GM18511 (cell line): ENCODE results near the gene PPP1R12A.

Experiments used
- ATAC-seq: cut with Tn5 transposase; IDR thresholded peaks from one replicate; pipeline ENCODE4 v1.9.1; 2021; ENCODE audit warnings: mild to moderate bottlenecking, moderate library complexity; ENCODE audit not compliant: unreplicated experiment

Gene PPP1R12A

DNA sequence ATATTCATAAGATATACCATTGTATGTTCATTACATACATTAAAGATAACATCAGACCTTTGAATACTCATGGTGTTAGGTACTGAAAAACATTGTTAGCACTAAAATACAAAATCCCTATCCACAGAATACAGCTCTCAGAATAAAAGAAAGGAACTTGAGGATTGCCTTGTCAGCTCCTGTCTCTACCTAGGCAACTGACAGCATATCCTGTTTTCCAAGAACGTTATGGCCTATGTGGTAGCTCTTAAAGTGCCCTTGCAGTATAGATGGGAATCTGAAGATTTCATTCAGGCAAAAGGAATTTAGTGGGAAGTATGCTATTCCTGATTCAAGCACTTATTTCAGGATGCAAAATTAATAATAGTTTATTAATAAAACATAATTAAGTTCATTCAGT is 1.8 kb upstream of the PPP1R12A start:
- ATAC-seq = no peak

DNA sequence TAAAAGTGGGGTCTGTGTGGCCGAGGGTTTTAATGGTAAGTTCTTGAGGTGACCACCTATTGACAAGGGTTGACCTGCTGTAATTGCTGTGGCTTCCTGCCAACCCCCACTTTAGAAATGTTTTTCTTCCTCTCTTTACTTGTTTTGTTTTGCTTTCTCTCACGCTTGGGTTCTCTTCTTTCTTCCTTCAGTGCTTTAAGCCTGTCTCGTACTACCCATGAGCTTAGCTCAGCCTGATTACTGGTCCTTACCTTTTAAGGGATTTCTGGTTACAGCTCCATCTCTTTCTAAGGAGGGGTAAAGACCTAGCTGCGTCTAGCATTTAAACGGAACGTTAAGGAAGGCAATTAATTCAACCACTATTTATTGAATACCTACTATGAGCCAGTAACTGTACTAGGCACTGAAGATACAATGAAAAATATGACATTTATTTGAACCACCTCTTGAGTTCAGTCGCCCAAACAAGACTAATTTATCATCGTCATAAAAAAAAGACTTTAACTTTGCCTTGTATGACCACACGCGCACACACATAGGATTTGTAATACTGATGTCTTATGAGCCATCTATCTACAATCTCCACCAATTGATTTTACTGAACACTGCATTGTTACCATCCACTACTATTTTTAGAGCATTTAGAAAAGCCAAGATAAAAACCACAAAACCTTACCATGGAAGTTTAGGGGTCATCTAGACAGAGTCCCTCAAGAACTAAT is 888 bp upstream of the PPP1R12A start:
- peak; percentile 26 for ATAC-seq

DNA sequence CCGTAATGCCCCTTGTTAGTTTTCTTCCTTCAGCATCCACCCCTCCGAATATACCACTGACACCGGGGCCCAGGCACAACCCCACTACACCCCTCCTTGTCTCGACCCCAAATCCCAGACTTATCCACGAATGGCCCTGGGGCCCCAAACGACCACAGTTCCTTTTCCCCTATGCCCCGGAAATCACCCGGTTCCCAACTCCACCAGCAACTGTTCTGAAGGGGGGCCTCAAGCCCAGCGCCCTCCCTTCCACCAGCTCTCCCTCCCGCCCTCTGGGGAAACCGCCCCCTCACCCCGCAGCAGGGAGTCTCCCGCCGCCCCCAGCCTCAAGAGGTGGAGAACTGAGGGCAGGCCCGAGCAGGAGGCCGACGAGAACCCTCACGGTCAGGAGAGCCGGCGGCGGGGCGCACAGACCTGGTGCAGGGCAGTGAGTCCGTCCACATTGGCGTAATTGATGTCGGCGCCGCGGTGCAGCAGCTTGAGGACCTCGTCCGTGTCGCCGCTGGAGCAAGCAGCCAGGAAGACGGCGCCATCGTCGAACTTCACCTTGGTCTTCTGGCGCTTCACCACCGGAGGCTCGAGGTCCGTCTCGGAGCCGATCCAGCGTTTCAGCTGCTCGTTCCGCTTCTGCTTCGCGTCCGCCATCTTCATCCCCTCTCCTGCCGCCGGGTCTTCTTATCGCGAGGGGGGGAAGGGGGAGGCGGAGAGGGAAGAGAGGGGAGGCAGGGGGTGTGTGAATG is 446 bp downstream of the PPP1R12A start:
- ATAC-seq = peak; percentile 28

DNA sequence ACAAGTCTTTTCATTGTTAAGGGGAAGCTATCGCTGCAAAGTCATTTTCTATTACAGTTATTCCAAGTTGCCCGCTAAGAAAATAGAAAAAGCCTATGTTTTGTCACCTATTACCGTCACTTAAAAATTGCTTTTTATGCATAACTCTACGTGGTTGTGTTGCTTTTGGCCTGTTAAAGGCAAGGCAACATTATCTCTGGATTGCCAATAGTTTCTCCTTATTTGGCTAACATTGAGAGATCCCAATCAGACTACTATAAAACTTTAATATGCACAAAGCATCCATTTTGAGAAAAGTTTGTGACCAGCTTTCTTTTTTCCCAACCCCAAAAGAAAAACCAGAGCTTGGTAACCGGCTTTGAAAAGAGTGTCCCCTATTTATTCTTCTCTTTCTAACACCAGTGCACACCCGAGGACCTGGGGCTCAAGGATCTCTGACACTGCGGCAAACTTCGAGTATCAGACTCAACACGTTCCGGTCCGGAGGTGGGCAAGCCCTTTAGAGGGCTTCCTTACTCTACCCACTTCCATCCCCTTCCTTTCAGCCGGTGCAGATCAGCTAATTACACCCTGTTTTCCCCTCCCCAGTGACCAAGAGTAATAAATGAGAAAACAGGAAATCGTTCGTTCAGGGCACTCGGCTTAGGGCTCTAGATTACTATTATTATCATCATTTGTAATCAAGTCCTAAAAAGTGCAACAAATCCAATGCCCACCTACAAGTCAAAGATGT is 1.2 kb downstream of the PPP1R12A start:
- peak; percentile 6 for ATAC-seq

DNA sequence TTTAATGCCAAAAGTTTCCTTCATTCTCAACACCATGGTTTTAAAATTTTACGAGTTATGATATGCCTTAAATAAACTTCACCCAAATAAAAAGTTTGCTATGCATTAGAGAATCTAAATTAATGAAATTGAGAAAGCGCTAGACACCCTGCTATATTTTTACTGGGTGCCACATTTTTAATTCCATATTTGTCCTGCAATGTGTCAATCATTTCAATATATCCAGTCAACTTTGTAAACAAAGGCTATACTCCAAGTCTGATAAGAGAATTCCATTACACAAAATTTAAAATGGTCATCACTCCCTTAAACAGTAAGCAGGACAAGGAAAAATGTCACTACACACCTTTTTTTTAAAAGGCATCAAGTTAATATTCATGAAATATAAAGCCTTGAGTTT is 1.9 kb downstream of the PPP1R12A start:
- no peak for ATAC-seq

DNA sequence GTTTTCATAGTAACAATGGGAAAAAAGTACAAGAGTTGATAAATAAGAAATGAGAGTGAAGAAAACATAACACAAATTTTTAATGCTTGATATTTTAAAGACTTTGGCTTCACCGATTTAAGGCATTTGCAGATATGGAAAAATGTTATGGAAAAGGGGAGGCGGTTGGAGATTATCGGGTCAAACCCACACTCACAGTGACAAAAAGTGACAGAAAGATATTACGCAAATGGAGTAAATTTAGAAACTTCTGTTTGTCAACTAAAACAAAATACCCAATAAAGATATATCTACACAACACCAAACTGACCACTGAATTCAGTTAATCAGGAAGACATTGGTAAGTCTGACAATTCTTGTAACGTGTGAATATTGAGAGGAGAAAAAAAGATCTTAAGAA is 2.5 kb downstream of the PPP1R12A start:
- no peak for ATAC-seq

DNA sequence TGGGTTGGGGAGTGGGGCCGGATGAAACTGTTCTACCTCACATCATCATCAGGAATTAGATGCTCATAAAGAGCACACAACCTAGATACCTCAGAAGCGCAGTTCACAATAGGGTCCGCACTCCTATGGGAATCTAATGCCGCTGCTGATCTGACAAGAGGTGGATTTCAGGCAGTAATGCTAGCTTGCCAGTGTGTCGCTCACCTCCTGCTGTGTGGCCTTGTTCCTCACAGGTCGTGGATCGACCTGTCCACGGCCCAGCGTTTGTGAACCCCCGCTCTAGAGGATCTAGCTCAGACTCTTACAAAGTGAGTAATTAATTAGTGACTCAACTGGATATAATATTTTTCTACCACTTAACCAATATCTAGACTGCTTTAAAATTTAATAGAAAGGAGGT is 5.8 kb downstream of the PPP1R12A start:
- no peak for ATAC-seq

DNA sequence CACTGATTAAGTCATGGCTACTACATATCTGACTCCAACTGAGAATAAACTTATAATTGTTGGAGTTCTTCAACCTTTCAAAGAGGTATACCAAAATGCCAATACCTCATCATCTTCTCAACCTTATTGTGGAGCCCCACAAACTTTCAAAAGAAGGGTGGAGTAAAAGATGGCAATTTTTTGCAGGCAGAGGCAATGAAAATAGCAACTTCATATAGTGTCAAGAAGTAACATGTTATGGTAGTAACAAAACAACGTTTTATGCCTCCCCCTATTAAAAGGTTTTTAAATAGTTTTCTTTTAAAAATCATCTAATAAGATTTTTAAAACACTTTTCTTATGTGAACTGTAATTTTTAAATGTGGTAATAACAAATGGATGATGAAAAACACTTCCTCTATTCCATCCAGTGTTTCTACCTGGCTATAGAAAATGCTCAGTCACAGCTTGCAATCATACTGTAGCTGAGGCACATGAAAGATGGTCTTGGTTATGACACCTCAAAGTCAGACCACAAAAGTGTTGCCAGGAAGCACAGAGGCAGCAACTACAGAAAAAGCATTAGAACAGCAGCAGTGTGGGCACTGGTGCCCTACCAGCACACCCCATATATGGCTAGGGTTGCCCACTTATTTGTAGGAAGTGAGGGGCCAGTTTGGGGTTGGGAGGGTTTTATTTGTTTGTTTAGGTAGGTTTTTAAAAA is 7.0 kb downstream of the PPP1R12A start:
- peak; percentile 98 for ATAC-seq

DNA sequence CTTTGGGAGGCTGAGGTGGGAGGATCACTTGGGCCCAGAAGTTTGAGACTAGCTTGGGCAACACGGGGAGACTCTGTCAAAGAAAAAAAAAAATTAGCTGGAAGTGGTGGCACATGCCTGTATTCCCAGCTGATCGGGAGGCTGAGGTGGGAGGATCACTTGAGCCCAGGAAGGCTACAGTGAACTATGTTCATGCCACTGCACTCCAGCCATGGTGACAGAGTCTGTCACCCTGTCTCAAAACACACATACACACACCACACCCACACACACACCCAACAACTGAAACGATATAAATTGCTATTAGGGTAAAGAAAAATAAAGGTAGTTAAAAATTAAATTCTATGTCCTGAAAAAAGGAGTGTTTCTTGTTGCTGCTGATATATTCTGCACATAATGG is 7.9 kb downstream of the PPP1R12A start:
- no peak for ATAC-seq

DNA sequence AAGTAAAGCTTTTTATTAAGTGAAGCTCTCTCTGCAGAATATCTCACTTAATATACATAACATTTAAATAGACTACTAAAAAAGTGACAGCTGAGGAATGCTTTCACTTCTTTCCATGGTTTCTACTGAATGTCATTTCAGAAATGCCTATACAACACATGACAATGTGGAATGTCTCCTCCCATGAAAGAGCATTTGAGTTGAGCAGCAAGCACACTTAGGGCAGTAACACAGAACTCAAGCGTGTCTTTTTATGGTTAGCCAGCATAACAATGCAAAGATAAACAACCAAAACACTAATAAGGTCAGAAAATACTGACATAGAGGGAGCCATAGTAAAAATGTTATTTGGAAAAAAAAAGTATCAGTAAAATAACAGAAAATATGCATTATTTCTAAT is 9.4 kb downstream of the PPP1R12A start:
- ATAC-seq = no peak

DNA sequence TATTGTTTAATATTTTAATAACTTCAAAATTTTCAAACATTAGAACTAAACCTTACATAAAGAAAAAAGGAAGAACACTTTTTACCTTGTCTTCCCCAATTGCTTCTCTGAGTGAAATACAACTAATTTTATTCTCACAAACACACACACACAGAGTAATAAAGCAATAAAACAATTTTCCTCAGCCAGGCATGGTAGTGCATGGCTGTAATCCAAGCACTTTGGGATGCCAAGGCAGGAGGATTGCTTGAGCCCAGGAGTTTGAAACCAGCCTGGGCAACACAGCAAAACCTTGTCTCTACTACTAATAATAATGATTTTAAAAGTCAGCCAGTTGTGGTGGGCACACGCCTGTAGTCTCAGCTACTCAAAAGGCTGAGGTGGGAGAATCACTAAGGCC is 13.1 kb downstream of the PPP1R12A start:
- no peak for ATAC-seq

DNA sequence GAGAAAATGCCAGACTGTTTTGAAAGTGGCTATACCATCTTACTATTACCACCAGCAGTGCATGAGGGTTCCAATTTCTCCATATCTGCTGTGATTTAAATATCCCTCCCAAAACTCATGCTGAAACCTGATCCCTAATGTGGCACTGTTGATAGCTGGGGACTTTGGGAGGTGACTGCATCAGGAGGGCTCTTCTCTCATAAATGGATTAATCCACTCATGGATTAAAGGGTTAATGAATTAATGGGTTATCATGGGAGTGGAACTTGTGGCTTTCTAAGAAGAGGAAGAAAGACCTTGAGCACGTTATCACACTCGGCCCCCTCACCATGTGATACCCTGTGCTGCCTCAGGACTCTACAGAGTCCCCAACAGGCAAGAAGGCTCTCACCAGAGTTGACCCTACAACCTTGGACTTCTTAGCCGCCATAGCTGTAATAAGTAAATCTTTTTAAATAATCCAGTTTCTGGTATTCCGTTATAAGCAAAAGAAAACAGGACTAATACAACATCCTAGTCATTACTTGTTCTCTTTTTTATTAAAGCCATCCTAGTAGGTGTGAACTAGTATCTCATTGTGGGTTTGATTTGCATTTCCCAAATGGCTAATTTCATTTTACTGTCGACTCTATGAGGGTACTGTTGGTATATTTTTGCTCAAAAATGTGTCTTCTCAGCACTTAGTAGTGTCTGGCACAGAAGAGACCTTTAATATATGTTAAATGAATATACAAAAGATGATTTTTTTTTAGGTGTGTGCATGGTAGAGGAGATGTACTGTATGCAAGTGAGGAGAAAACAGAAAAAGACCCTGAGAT is 14.3 kb downstream of the PPP1R12A start:
- peak; percentile 53 for ATAC-seq

DNA sequence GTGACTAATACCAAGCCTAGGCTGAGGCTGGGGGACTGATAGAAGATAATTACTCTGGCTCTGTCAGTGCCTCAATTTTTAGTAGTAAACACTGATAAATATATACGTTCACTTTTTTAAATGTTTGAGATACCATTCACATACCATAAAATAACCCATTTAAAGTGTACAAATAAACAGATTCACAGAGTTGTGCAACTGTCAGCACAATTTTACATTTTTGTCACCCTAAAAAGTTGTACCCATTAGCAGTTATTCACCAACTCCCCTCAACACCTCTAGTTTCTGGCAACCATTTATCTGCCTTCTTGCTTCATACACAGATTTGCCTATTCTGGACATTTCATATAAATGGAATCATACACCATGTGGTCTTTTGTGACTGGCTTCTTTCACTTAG is 15.1 kb downstream of the PPP1R12A start:
- ATAC-seq = no peak

DNA sequence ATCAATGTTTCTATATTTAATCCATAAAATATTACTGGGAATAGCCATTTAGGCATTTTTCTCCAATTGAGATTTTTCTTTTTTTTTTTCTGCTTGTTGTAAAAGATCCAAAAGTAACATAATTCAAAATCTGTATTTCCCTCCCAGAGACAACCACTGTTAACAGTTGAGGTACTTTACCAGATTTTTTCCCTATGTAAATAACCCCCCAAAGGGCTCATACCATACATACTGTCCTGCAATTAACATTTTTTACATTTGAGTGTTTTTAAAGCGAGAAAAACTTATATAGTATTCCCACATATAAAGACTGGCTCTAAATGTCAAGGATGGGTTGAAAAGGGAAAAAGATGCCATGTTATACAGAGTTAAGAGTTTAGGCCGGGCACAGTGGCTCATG is 18.1 kb downstream of the PPP1R12A start:
- ATAC-seq = no peak

DNA sequence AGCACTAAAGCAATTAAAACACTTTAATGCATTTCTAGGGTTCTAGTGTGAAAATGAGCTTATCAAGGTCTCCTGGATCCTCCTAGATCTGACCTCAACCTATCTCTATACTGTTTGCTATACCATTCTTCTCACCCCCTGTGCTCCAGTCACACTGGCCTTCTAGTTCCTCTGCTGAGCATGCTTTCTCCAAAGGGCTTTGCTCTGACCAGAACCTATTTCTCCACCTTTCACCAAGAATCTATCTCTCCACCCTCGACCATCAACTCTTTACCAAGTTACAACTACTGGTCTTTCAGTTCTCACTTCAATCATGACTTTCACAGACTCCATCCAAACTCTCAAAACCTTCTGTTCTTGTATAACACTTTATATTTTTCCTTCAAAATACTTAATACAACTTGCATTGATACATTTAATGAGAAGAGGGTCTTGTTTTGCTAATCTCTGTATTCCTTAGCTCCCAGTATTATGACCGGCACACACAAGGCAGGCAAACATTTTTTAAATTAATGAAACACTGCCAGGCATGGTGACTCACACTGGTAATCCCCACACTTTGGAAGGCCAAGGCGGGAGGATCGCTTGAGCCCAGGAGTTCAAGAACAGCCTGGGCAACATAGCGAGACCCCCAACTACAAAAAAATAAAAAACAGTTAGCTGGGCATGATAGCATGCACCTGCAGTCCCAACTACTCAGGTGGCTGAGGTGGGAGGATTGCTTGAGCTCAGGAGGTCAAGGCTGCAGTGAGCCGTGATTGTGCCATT is 22.8 kb downstream of the PPP1R12A start:
- peak; percentile 65 for ATAC-seq

DNA sequence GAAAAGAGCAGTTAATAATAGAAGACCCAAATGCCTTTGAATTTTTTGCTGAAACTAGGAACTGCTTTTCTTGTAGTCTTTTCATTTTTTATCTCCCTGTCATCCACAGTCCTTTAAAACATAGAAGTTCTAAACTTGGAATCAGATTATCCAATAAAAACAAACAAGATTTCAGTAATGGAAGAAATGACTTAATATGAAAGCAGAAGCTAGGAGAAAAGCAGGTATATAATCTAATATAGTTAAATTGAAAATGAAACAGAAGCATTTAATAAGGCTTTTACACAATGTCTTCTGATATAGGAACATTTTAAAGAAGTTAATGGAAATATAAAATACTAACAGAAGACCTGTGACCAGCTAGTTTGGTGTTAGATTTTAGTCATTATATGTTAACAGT is 26.5 kb downstream of the PPP1R12A start:
- no peak for ATAC-seq

DNA sequence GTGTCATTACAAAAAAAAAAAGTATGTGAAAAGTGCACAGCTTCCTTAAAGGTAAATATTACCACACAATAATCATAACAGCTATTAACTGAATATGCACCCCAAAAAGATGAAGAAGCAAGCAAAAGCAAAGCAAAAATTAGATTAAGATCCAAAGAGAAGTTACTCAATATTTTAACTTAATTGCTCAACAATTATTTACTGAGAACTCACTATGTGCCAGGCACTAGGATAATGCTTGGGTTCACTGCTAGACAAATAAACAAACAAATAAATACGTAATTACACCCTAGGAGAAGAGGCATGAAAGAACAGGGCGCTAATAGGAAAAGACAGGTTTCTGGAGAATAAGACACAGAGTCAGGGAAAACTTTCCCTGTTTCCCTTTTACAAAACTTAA is 33.4 kb downstream of the PPP1R12A start:
- ATAC-seq = no peak

DNA sequence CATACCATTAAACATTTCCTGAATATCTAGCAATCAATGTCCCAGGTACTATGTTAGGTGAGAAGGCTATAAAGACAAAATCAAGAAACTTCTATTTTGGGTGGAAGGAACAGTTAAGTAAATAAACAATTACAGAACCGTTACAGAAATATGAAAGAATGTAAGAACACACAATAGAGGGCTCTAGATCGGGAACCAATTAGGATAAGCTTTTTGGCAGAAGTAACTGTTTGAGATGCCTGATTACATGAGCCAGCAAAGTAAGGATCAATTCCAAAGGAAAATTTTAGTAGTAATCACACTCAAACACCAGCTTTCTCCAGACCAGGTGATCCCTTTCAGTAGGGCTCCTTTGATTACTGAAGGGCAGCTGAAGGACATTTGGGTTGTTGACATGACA is 33.9 kb downstream of the PPP1R12A start:
- no peak for ATAC-seq

DNA sequence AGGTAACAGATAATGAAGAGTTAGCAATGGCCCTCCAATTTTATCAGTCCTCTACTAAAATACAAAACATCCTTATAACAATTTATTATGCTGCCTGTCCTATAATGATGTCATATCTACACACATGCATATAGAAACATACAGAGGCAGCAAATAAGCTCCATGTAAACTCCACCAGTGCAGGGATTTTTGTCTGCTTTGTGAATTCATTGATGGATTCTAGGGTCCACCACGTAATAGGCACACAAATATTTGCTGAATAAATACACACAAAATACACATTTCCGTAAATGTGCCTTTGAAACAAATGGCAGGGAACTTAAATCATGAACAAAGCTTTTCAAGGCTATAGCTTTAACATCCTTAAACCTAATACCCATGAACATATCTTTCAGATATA is 34.7 kb downstream of the PPP1R12A start:
- no peak for ATAC-seq

DNA sequence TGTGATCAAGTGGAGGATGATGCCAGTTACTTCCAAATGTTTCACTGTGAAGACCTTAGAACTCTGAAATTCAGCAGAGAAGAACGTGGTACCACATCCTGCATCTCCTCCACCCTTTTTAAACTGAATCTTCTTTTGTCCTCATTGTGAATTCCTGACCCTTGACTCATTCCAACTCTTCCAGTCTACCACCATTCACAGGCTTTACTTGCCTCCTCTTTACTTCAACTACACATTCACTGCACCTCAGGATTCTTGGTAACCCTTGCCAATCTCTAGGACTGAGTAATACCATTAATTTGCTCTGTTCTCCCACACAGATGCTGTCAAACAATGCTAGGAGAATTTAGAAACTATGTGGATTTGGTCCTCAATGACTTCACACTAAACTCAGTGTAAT is 37.3 kb downstream of the PPP1R12A start:
- no peak for ATAC-seq
